ENCODE data around the gene DEGS2.
"Not testable (repeated sequence)": the region's sequence is repeated elsewhere in the genome, so short reads cannot be mapped to it uniquely, and the experiment has no call there.

Gene DEGS2

GRCh38 chr14:100159094-100159864, at the start of gene DEGS2:
Gene DEGS2, minus strand, starts transcription at chr14:100159645. Its CDS starts 58 bp downstream, at chr14:100159587.
- DNase-seq = peak; percentile 15

GRCh38 chr14:100208136-100208535, 48.7 kb upstream of the DEGS2 start:
- not testable (repeated sequence) for DNase-seq

- DNase-seq = not testable (repeated sequence)
Measured at GRCh38 chr14:100207588-100207987, 48.1 kb upstream of the DEGS2 start.

- not testable (repeated sequence) for DNase-seq
Measured at GRCh38 chr14:100204835-100205167, 45.4 kb upstream of the DEGS2 start.

GRCh38 chr14:100203962-100204834, 44.8 kb upstream of the DEGS2 start:
- no peak for DNase-seq

- no peak for DNase-seq
Measured at GRCh38 chr14:100203146-100203545, 43.7 kb upstream of the DEGS2 start.

GRCh38 chr14:100202712-100203111, 43.3 kb upstream of the DEGS2 start:
- no peak for DNase-seq

- no peak for DNase-seq
Measured at GRCh38 chr14:100201701-100202100, 42.3 kb upstream of the DEGS2 start.

- DNase-seq = no peak
Measured at GRCh38 chr14:100200311-100200710, 40.9 kb upstream of the DEGS2 start.

GRCh38 chr14:100199240-100199860, 39.9 kb upstream of the DEGS2 start:
- no peak for DNase-seq

- DNase-seq = peak; percentile 52
Measured at GRCh38 chr14:100193417-100194357, 34.2 kb upstream of the DEGS2 start.

- DNase-seq = peak; percentile 98
Measured at GRCh38 chr14:100192672-100193416, 33.4 kb upstream of the DEGS2 start.

- DNase-seq = no peak
Measured at GRCh38 chr14:100192250-100192671, 32.8 kb upstream of the DEGS2 start.

GRCh38 chr14:100191584-100192249, 32.3 kb upstream of the DEGS2 start:
- DNase-seq = no peak

GRCh38 chr14:100190126-100190525, 30.7 kb upstream of the DEGS2 start:
- DNase-seq = no peak

- no peak for DNase-seq
Measured at GRCh38 chr14:100188392-100189030, 29.1 kb upstream of the DEGS2 start.

GRCh38 chr14:100187247-100187833, 27.9 kb upstream of the DEGS2 start:
- DNase-seq = no peak

GRCh38 chr14:100181876-100182551, 22.6 kb upstream of the DEGS2 start:
- DNase-seq = not testable (repeated sequence)

- DNase-seq = not testable (repeated sequence)
Measured at GRCh38 chr14:100180671-100181070, 21.2 kb upstream of the DEGS2 start.

All from NCI-H1092 treated with DMSO at 0.1 percent for 48 hours (cell line).